MCF 10A (cell line): Measurements from ENCODE around the gene KRT12. TPM values are rescaled to one million over a fixed set of nuclear protein-coding genes. Genes with fewer than 3 reads are reported as not detected.

ENCODE experiments used
- BruUV-seq: library from RNA; stranded (reverse); fragments of 400-500 nt; replicated peaks from 2 replicates; lab custom pipeline; 2021; lab: Mats Ljungman, UMichigan
- CTCF ChIA-PET: fragments of 300-600 bp; sonication (Branson Sonifier 250); formaldehyde crosslinking; extraction: SDS; loops from one replicate; lab custom pipeline; 2021; ENCODE audit warnings: antibody characterized with exemption, inconsistent platforms; lab: Yijun Ruan, JAX
- POLR2A ChIA-PET: fragments of 300-600, 350-650 bp; sonication (Branson Sonifier 250); formaldehyde crosslinking; extraction: SDS; loops from one replicate; lab custom pipeline; 2020; ENCODE audit warnings: antibody characterized with exemption, inconsistent platforms; lab: Yijun Ruan, JAX
- DNase-seq: peaks from one replicate; pipeline ENCODE4 v3.0.0-alpha.2; 2018; ENCODE audit not compliant: unreplicated experiment
- H3K27ac Mint-ChIP-seq: one replicate; pipeline ENCODE4 v1.8.0; 2022; ENCODE audit warnings: mild to moderate bottlenecking, low read depth, mixed read lengths; ENCODE audit not compliant: unreplicated experiment
- H3K27me3 Mint-ChIP-seq: one replicate; pipeline ENCODE4 v1.8.0; 2022; ENCODE audit warnings: mixed read lengths; ENCODE audit not compliant: insufficient read depth, unreplicated experiment
- H3K36me3 Mint-ChIP-seq: one replicate; pipeline ENCODE4 v1.8.0; 2022; ENCODE audit warnings: mild to moderate bottlenecking, moderate library complexity, mixed read lengths; ENCODE audit not compliant: insufficient read depth, unreplicated experiment
- H3K4me1 Mint-ChIP-seq: one replicate; pipeline ENCODE4 v1.8.0; 2022; ENCODE audit warnings: mixed read lengths; ENCODE audit not compliant: insufficient read depth, unreplicated experiment
- H3K4me3 Mint-ChIP-seq: one replicate; pipeline ENCODE4 v1.8.0; 2022; ENCODE audit warnings: mild to moderate bottlenecking, moderate library complexity, mixed read lengths; ENCODE audit not compliant: unreplicated experiment
- H3K9me3 Mint-ChIP-seq: one replicate; pipeline ENCODE4 v1.8.0; 2022; ENCODE audit warnings: mixed read lengths; ENCODE audit not compliant: unreplicated experiment
- intact Hi-C: fragments of 100-400 bp; cut with micrococcal nuclease; formaldehyde crosslinking; loops from 2 replicates; pipeline ENCODE4 v1.14.1; 2022
- total RNA-seq: library from RNA; stranded (reverse); gene quantifications from 2 replicates; pipeline ENCODE4 v1.2.3, GENCODE V29; 2022
- TF ChIP-seq, protein P1 (sequence below): fragments of 200-600 bp; IDR thresholded peaks from one replicate; pipeline ENCODE4 v1.8.0; 2022; ENCODE audit warnings: antibody characterized with exemption, mild to moderate bottlenecking; ENCODE audit not compliant: unreplicated experiment

KRT12 gene
- total RNA-seq, 1 experiment from 2014 or later: not detected

DNA sequence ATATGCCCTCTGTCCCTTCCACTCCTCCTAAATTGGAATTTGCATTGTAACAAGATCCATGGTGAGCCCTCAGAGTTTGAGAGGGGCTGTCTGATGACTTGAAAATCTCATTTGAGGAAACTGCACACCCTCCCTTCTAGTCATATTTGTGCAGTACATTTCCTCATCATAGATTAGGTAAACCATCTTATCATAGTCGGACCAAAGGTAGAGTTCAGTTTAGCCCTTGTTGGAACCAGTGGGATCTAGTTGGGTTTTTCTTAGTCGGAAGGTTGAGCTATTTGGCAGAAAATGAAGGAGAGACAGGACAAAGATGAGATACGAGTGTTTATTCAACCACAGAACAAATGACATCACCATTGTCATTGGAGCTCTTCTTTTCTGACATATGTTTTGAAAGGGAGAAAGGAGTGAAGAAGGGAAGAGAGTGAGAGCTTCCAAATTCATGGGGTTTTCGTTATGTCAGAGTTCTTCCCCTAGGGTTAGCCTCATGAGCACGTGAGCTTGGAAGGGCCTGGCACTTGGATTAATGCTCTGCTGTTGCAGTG lies 33.9 kb upstream of the KRT12 start:
- ChIA-PET CTCF (interaction anchor here (0.7 to 3.3 kb wide), 4 partner anchors 42 to 767 kb away, joined by 3 to 11 read pairs (median 4); no protein-coding TSS in a partner anchor), POLR2A (interaction anchor here (0.6 to 1.6 kb wide), 3 partner anchors 34 to 286 kb away, joined by 3 to 5 read pairs (median 4); partner anchors contain the start of gene KRT12)
- BruUV-seq: no TSS peak
- Mint-ChIP-seq H3K36me3 (peaks cover 7% of the 10 kb centered on the region), H3K4me1 (peaks cover 24% of the 10 kb centered on the region), H3K4me3 (no peak overlapping the region), H3K9me3 (no peaks in the 10 kb centered on the region), H3K27ac (peak overlapping the region; percentile 89), H3K27me3 (no peaks in the 10 kb centered on the region)
- intact Hi-C loops: loop anchor here (1.0 to 10.0 kb wide), 2 partner anchors 94 to 276 kb away; no protein-coding TSS in a partner anchor
- TF ChIP-seq, protein P1, sequence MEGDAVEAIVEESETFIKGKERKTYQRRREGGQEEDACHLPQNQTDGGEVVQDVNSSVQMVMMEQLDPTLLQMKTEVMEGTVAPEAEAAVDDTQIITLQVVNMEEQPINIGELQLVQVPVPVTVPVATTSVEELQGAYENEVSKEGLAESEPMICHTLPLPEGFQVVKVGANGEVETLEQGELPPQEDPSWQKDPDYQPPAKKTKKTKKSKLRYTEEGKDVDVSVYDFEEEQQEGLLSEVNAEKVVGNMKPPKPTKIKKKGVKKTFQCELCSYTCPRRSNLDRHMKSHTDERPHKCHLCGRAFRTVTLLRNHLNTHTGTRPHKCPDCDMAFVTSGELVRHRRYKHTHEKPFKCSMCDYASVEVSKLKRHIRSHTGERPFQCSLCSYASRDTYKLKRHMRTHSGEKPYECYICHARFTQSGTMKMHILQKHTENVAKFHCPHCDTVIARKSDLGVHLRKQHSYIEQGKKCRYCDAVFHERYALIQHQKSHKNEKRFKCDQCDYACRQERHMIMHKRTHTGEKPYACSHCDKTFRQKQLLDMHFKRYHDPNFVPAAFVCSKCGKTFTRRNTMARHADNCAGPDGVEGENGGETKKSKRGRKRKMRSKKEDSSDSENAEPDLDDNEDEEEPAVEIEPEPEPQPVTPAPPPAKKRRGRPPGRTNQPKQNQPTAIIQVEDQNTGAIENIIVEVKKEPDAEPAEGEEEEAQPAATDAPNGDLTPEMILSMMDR: no peak
- no peak for DNase-seq

DNA sequence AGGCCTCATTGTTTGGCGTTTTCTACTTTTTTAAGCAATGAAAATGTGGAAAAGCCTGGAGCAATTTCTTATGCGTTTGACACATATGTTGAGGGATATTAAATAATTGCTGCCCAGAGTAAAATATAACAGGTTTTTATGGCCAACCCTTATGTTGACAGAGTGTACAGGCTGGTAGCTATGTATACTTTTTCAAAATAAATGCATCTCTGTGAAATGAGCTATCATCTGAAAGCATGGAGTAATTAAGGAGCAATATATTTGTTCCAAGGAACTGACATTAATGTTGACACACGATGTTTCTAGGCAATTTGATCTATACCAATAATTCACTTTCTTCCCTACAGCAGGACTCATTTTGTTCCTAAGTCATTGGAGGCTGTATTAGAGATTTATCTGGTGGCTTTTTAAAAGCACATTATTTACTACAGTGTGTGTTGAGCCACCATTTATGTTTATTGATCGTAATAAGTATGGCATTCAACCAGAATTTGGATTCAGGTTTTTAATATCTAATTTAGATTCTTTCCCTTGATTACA lies 30.0 kb upstream of the KRT12 start:
- intact Hi-C loops: no loop called here
- ChIA-PET POLR2A (no interaction called here), CTCF (interaction anchor here (0.9 kb wide), 1 partner anchor 652 kb away, joined by 5 read pairs; no protein-coding TSS in a partner anchor)
- no peak overlapping the region for H3K4me3 Mint-ChIP-seq
- H3K27me3 Mint-ChIP-seq: peaks cover 8% of the 10 kb centered on the region
- no TSS peak for BruUV-seq
- TF ChIP-seq, protein P1: no peak
- no peaks in the 10 kb centered on the region for H3K36me3 Mint-ChIP-seq
- H3K4me1 Mint-ChIP-seq: peaks cover 7% of the 10 kb centered on the region
- DNase-seq: no peak
- no peaks in the 10 kb centered on the region for H3K9me3 Mint-ChIP-seq
- H3K27ac Mint-ChIP-seq: no peak overlapping the region

DNA sequence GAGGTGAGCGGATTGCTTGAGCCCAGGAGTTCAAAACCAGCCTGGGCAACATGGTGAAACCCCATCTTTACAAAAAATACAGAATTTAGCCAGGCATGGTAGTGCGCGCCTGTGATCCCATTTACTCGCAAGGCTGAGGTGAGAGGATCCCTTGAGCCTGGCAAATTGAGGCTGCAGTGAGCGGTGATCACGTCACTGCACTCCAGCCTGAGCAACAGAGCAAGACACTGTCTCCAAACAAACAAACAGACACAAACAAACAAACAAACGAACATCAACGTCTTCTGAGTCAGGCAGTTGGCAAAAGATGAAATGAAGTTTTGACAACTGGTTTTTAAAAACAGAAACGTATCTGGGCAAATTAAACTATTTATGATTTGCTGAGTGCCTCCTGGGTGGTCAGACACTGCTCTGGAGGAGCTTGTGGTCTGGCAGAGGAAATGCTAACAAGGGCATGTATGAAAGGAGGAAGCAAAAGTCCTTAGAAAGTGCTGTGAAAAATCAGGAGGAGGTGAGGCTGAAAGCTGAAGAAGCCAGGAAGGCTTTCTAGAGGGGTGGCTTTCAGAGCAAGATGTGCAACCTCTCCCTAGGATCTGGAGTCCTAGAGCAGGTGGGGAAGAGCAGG lies 28.2 kb upstream of the KRT12 start:
- Mint-ChIP-seq H3K36me3 (no peaks in the 10 kb centered on the region), H3K27ac (peak overlapping the region; percentile 8), H3K4me3 (no peak overlapping the region), H3K27me3 (peaks cover 8% of the 10 kb centered on the region), H3K4me1 (no peaks in the 10 kb centered on the region), H3K9me3 (no peaks in the 10 kb centered on the region)
- ChIA-PET POLR2A (no interaction called here), CTCF (interaction anchor here (0.6 to 1.5 kb wide), 3 partner anchors 15 to 767 kb away, joined by 3 to 6 read pairs (median 3); no protein-coding TSS in a partner anchor)
- TF ChIP-seq, protein P1: no peak
- BruUV-seq: no TSS peak
- no peak for DNase-seq
- intact Hi-C loops: no loop called here

DNA sequence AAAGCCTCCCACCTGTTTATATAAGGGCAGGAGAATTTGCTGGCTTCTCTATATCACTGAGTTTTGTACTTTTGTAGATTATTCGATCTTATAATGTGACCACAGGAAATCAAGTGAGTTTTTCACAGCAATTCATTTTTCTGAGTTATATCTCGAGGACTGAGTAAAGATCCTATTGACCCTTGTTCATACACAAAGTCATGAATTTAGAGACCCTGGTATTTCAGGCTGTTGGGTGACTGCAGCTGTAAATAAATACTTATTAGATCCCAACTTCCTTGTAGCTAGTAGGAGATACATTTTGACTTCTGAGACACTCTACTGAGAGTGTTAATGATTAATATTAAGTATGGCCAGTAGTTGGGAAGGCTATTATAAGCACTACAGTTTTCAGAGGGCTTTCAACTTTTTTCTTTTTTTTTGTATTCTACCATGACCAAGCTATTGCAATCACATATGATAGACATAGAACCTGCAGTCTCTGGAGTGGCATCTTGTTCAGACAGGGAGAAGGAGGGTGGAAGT lies 21.2 kb upstream of the KRT12 start:
- Mint-ChIP-seq H3K36me3 (no peaks in the 10 kb centered on the region), H3K9me3 (no peaks in the 10 kb centered on the region), H3K4me1 (no peaks in the 10 kb centered on the region), H3K27ac (no peak overlapping the region), H3K4me3 (no peak overlapping the region), H3K27me3 (peaks cover 23% of the 10 kb centered on the region)
- ChIA-PET POLR2A (interaction anchor here (1.0 to 2.0 kb wide), 2 partner anchors 10 to 27 kb away, joined by 3 to 4 read pairs; no protein-coding TSS in a partner anchor), CTCF (interaction anchor here (0.7 to 0.8 kb wide), 2 partner anchors 30 to 802 kb away, joined by 3 to 6 read pairs; no protein-coding TSS in a partner anchor)
- no peak for DNase-seq
- TF ChIP-seq, protein P1: no peak
- BruUV-seq: no TSS peak
- intact Hi-C loops: no loop called here
